Measurements from ENCODE around the gene TOMM34.

The TOMM34 gene

GRCh38 chr20:44932916-44933315 lies 27.3 kb downstream of the TOMM34 start:
- no peak for DNase-seq

- DNase-seq, result no peak
Measured at GRCh38 chr20:44931911-44932310, 28.3 kb downstream of the TOMM34 start.

GRCh38 chr20:44930517-44931168 lies 29.6 kb downstream of the TOMM34 start:
- DNase-seq, result no peak

DNA sequence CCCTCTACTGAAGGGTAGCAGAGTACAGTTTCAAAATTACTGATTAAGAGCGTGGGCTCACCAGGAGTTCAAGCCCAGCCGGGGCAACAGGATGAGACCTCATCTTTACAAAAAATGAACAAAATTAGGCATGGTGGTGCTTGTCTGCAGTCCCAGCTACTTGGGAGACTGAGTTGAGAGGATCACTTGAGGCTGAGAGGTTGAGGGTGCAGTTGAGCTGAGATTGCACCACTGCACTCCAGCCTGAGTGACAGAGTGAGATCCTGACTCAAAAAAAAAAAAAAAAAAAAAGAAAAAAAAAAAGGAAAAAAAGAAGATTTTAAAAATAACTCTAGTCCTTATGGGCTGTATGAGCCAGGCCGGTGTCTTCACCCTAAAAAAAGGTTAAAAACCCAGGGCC lies 31.6 kb downstream of the TOMM34 start:
- no peak for DNase-seq

DNA sequence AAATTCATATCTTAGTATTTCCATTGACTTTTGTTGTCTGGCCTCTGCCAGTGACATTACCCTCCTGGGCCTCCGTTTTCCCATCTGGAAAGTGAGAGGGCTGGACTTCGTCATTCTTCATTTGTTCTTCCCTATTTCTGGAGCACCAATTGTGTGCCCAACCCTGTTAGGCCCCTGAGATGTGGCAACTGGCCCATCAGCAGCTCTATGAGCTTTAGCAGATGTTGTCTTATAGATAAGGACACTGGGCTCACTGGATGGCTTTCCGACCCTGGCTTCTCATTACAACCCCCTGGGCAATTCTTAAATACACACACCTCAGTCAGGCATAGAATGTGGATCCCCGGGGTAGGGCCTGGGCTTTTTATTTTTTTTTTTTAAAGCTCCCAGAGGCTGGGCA lies 35.7 kb downstream of the TOMM34 start:
- DNase-seq, result no peak

DNA sequence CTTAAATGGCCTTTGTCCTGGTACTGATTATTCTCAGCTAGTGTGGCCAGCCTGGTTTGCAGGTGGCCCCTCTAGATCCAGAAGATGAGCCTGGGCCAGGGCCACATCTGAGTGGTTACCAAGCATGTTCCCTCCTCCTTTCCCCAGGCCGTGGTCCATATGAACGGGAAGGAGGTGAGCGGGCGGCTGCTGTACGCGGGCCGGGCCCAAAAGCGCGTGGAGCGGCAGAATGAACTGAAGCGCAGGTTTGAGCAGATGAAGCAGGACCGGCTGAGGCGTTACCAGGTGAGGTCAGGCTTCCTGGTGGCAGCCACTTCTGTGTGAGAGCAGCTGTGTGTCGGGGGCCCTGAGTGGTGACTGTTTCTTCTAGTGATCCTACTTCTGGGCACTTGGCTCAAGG lies 38.8 kb downstream of the TOMM34 start:
- DNase-seq, result no peak

DNA sequence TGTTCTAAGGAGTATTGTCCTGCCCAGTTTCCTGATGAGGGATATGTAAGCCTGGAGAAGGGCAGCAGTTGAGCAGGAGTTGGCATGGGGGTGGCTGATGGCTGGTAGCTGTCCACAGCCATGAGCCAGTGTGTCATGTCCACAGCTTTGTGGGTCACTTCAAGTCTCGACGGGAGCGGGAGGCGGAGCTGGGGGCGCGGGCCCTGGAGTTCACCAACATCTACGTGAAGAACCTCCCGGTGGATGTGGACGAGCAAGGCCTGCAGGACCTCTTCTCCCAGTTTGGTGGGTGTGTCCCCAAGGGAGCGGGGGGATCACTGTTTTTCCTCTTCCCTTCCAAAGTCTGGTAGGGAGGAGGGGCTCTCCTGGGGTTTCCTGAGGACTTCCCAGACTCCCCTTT lies 41.4 kb downstream of the TOMM34 start:
- DNase-seq, result no peak

- no peak for DNase-seq
Measured at GRCh38 chr20:44918342-44918741, 41.9 kb downstream of the TOMM34 start.

GRCh38 chr20:44917399-44917798 lies 42.8 kb downstream of the TOMM34 start:
- no peak for DNase-seq

- no peak for DNase-seq
Measured at GRCh38 chr20:44916586-44916985, 43.6 kb downstream of the TOMM34 start.

DNA sequence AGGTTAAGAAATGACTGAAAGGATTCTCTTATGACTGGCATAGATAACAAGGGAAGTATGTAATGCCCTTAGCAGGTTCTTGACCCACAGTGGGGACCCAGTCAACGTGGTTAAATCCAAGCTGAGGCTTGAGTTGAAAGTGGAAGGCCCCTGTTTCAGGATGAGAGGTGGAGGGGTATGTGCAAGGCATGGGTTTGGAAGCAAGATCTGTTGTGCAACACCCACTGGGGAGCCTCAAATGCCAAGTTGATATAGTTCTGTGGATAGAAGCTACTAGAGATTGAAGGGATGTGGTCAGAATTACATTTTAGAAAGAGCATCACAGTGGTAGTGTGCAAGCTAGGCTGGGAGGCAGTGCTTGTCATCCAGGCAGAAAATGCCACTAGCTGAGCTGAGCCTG lies 45.3 kb downstream of the TOMM34 start:
- no peak for DNase-seq

DNA sequence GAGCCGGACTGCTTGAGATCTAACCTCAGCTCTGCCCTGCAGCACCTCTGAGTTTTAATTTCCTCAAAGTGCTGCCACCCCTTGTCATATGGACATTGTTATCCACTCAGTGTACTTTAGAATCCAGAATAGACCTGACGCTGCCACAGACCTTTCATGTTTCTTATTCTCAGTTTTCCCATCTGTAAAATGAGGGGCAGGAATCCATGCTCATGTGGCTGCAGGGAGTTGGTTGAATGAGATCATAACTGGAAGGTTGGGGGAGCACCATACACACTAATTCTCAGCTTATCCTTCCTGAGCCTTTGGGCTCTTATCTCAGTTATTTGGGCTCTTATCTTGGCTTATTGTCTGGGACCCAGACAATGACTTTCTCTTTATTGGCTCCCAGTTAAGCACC lies 48.0 kb downstream of the TOMM34 start:
- no peak for DNase-seq

GRCh38 chr20:44911264-44911921 lies 48.8 kb downstream of the TOMM34 start:
- DNase-seq, result peak in 4 of 56 donors; percentile 5 to 27 (median 12)

DNA sequence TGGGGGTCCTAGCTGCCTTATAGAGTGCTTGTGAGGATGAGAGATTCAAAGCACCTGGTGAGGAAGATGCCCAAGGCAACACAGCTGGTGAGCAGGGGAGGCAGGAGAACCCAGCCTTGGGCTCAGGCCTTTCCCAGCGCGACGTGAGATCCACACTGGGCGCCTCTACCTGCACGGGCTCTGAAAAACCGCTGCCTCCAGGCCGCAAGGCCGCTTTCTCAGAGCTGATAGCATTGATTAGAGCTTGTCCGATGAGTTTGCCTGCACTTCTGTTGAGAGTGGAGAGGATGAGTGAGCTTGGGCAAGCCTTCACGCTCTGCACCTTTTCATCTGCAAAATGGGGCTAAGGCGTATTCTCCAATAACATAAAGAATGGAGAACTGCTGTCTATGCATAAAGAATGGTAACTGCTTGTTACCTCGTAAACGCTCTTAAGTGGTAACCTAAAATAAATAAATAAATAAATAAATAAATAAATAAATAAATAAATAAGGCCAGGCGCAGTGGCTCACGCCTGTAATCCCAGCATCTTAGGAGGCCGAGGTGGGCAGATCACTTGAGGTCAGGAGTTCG lies 49.4 kb downstream of the TOMM34 start:
- DNase-seq, result no peak

- DNase-seq, result peak in 38 of 56 donors; percentile 5 to 75 (median 28)
Measured at GRCh38 chr20:44909872-44910689, 50.1 kb downstream of the TOMM34 start, which contains the start of gene PABPC1L. PABPC1L (plus strand) TSS chr20:44910060; CDS start chr20:44910144, 84 bp downstream.

- DNase-seq, result no peak
Measured at GRCh38 chr20:44908987-44909871, 51.0 kb downstream of the TOMM34 start.

DNA sequence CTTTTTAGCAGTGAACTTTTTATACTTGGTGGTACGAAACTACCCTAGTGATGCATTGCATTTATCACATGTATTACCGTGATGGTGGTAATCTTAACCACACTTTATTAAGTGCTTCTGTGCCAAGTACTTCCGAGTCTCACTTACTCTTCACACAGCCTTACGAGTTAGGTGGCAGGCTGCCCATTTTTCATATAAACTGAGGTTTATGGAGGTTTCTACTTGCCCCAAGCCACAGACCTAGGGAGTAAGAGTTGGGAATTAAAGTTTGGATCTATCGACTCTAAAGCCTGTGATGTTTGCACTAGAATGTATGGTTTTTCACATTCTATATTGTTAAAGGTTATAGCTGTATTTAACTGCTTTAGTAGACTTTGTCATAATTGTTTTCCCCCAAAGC lies 55.8 kb downstream of the TOMM34 start:
- no peak for DNase-seq

DNA sequence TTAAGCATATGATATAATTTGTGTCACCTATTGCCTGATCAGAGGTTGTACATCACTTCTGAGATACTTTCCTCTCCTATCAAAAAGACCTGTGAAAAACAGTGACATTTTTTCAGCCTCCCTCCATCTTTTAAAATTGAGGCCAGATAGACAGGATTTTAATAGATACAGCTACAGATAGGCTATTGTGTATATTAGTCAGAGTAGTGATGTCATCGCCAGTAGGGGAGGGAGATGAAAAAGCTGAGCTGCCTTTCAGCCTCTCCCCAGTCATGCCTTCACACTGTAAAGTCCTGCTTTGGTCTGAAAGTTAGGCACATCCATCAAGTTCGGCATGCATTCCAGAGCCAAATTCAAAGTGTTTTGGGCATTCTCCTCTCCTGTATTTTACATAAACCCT lies 58.2 kb downstream of the TOMM34 start:
- peak in 25 of 56 donors; percentile 2 to 48 (median 21) for DNase-seq

- DNase-seq, result no peak
Measured at GRCh38 chr20:44900231-44900854, 59.9 kb downstream of the TOMM34 start.

DNA sequence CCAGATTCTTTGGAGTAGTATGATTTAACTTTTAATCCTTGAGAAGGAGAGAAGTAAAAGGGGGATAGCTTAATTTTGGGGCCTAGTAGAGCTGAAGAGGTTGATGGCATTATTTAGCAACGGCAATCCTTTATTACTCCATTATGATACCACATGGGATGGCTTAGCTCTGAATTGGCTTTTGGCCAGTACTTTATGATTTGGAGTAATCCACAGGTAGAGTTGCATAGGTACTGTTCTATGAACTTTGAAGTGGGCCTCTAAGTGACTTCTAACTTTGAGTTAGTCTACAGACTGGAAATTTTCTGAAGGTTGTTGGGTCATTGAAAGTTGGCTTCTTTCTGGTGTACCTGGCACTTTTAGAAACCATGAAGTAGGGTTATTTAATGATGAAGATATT lies 63.1 kb downstream of the TOMM34 start:
- no peak for DNase-seq
